Right lobe of liver (tissue), 4 donors: ENCODE results near the gene ADAMTS19.

Experiments
- POLR2A ChIP-seq: fragments of 450-650 bp; IDR thresholded peaks from one replicate; pipeline ENCODE4 v1.6.1; 2017; ENCODE audit warnings: antibody characterized with exemption, mild to moderate bottlenecking
- TF ChIP-seq, protein P1 (sequence below), 4 donors: fragments of 200-600 bp in 3 of 4; fragments of 450-650 bp in 1 of 4; IDR thresholded peaks; one replicate each; pipeline versions ENCODE4 v1.5.1 to v1.8.0; 2016 to 2022; ENCODE audit warnings: antibody characterized with exemption in 4 of 4, mild to moderate bottlenecking in 2 of 4
- donor health status: DM: no; HTN: no; CAD: no.
- donor health status: DM: no; HTN: no; CAD: no.
- donor health status: DM: no; HTN: yes; CAD: no.

DNA sequence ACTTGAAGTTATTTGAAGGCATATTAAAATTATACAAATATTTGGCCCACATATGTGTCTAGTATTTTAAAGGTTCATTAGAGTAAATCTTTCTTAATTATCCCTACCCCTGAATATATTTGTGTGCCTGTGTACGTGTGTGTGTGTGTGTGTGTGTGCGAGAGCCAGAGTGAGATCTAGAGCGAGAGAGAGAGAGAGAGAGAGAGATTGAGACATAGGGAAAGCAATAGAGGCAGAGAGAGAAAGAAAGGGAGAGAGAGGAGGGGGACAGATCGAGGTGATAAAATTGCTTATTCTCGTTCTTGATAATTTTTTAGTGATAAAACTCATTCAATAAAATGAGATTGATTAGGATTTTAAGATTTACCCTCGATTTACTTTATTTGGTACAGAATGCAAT lies 47.4 kb downstream of the ADAMTS19 start:
- TF ChIP-seq, protein P1, sequence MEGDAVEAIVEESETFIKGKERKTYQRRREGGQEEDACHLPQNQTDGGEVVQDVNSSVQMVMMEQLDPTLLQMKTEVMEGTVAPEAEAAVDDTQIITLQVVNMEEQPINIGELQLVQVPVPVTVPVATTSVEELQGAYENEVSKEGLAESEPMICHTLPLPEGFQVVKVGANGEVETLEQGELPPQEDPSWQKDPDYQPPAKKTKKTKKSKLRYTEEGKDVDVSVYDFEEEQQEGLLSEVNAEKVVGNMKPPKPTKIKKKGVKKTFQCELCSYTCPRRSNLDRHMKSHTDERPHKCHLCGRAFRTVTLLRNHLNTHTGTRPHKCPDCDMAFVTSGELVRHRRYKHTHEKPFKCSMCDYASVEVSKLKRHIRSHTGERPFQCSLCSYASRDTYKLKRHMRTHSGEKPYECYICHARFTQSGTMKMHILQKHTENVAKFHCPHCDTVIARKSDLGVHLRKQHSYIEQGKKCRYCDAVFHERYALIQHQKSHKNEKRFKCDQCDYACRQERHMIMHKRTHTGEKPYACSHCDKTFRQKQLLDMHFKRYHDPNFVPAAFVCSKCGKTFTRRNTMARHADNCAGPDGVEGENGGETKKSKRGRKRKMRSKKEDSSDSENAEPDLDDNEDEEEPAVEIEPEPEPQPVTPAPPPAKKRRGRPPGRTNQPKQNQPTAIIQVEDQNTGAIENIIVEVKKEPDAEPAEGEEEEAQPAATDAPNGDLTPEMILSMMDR (IDR thresholded peaks at IDR 0.05), result no peak
- TF ChIP-seq POLR2A, result no peak
